GM19452 (cell line): ENCODE measurements around the gene DDX3X.

Experiments used
- ATAC-seq: cut with Tn5 transposase; IDR thresholded peaks from one replicate; pipeline ENCODE4 v1.9.1; 2021; ENCODE audit not compliant: unreplicated experiment

DDX3X gene

DNA sequence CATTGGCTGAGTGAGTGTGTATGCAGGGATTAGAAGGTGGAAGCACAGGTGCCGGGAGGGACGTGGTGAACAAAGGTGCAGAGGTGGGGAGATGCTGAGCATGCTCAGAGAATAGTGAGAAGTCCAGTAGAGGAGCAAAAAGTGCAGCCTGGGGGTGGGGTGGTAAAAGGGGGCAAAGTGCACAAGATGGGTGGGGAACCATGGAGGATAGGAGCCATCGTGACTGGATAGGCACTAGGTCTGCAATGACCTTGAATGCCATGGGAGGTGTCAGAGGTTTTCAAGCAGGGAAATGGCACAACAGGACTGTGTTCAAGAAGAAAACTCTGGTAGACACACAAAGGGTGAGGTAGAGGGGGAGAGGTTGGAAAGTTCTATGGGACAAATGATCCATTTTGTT lies 6.6 kb upstream of the DDX3X start:
- ATAC-seq: no peak

GRCh38 chrX:41329101-41329500 lies 4.9 kb upstream of the DDX3X start:
- ATAC-seq: no peak

- ATAC-seq: no peak
Measured at GRCh38 chrX:41332005-41332404, 2.0 kb upstream of the DDX3X start.

DNA sequence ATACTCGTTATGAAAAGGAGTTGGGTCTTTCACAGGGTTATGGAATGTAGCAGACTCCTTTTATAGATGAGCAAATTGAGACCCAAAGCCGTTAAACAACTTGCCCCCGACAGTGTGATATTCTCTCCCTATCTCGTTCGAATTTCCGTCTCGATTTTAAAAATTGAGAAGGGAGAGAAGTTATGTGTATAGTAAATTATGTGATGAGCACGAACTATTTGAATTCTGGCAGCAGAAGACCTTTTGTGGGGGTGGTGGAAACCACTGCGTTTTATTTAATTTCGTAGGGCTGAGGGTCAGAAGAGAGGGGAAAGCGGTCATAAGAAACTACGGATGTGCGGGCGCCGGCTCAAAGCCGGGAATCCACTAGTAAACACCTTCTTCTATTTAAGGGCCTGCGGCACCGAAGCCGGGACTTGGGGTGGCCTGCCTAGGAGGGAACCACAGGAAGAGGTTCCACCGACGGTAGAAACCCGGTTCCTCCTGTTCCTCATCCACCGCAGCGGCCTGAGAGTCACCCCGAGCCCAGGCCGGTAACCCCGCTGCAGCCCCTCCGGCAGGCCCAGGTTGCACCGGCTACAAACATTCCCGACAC lies 1.5 kb upstream of the DDX3X start:
- peak; percentile 14 for ATAC-seq

DNA sequence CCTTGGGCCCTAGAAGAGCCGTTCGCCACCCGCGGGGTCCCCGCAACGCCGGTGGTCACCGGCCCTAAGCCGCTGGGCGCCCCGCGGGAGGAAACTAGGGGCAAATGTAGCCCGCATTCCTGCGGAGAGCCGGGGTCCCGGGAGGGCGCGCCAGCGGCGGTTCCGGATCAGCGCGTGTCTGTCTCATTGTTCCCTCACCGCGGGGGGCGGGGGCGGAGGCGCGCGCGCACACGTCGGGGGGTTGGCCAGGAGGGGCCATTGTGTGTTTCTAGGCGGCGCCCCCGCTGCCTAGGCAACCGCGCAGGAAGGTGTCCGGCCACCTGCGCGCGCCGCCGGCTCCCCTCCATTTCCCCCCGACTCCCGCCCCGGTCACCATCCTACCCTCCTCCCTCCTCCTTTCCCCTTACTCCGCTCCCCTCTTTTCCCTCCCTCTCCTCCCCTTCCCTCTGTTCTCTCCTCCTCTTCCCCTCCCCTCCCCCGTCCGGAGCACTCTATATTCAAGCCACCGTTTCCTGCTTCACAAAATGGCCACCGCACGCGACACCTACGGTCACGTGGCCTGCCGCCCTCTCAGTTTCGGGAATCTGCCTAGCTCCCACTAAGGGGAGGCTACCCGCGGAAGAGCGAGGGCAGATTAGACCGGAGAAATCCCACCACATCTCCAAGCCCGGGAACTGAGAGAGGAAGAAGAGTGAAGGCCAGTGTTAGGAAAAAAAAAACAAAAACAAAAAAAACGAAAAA lies 789 bp upstream of the DDX3X start:
- peak; percentile 39 for ATAC-seq

GRCh38 chrX:41334363-41335197 lies 618 bp downstream of the DDX3X start:
- ATAC-seq: peak; percentile 27

- no peak for ATAC-seq
Measured at GRCh38 chrX:41335198-41335957, 1.4 kb downstream of the DDX3X start.

DNA sequence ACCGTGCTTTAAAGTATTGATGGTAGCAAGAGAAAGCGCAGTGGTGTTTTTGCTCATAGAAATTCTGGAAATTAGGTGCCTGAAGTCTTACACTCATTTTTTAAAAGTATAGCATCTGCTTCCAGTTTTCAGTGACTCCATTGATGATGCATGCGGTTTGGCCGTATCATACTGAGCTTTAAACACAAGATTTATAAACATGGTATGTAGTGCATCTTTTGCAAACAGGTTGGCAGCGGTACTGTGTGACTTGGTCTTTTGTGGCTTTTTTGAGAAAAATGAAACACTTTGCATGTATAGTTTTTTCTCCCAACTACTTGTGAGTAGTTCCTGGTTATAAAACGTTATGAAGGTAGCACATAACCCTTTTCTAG lies 2.0 kb downstream of the DDX3X start:
- ATAC-seq: no peak

DNA sequence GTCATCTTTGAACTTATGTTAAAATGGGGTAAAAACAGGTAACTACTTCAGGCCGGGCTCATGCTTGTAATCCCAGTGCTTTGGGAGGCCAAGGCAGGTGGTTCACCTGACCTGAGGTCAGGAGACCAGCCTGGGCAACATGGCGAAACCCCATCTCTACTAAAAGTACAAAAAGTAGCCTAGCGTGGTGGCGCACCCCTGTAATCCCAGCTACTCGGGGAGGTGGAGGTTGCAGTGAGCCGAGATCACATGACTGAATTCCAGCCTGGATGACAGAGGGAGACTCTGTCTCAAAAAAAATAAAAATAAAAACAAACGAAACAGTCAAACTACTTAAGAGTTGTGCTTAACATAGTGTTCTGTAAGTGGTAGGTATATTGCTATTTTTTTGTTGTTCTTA lies 2.5 kb downstream of the DDX3X start:
- ATAC-seq: no peak

GRCh38 chrX:41337140-41337539 lies 3.2 kb downstream of the DDX3X start:
- ATAC-seq: no peak

DNA sequence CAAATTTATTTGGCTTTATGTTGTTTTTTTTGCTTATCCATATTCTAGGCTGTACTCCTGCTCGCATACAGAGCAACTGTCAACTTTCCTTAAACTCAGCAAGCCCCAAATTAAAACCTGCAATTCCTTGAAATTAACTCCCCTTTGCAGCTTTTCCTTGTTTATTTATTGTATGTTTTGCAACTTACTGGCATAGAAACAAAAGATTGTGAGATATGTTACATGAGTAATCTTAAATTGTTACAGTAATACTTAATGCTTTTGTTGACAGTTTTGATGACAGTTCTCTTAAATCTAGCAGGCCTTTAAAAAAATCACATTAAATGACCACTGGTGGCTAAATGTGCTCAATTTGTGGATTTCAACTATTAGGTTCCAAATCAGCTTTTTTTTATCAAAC lies 4.5 kb downstream of the DDX3X start:
- no peak for ATAC-seq

DNA sequence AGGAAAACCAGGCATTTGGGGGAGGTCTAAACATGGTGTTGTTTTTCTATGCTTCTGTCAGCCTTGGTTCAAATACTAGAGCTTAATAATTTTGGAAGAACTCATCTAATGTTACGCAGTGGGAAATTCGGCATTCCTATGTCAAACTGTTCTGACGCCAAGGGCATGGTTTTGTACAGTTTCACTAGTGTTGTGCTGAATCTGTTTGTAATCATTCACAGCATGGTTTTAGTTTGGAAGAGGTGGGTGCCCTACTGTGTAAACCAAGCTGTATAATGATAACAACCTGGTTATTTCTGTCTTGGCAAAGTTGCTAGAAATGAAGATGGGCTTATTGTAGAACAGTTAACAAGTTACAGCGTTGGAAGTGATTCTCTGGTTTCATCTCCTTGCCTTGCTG lies 5.2 kb downstream of the DDX3X start:
- no peak for ATAC-seq

DNA sequence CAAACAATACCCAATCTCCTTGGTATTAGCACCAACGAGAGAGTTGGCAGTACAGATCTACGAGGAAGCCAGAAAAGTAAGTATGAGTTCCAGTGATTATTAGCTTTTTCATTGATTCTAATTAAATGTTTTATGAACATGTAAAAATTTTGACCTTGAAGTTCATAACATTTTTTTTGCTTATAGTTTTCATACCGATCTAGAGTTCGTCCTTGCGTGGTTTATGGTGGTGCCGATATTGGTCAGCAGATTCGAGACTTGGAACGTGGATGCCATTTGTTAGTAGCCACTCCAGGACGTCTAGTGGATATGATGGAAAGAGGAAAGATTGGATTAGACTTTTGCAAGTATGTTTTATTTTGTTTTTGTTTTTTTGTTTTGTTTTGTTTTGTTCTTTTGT lies 10.1 kb downstream of the DDX3X start:
- ATAC-seq: no peak

DNA sequence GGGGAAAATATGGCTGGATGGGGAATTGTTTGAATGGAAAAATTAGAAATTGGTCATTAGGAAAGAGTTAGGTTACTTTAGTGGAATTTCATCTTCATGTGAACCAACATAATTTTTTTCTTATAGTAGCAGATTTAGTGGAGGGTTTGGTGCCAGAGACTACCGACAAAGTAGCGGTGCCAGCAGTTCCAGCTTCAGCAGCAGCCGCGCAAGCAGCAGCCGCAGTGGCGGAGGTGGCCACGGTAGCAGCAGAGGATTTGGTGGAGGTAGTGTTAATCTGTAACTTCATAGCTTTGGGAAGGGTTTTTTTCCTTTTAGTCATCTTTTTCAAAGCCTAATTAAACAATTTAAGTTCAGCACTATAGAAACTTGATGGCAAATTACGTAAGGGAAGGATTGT lies 13.2 kb downstream of the DDX3X start:
- ATAC-seq: no peak

DNA sequence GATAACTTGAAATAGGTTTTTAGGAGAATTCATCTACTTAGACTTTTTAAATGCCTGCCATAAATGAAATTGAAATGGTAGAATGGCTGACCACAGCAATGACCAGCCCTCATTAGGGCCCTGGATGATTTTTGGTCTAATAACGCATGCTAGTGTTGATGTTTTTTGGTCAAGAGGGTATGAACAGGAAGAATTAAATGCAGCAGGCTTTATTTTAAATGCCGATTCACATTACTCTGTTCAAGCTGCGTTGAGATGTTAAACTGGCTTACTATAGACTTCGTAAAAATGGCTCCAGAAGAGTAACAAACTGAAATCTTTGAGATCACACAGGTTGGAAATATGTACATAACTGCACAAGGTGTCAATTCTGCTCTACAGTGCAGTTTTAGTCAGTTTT lies 14.6 kb downstream of the DDX3X start:
- no peak for ATAC-seq

DNA sequence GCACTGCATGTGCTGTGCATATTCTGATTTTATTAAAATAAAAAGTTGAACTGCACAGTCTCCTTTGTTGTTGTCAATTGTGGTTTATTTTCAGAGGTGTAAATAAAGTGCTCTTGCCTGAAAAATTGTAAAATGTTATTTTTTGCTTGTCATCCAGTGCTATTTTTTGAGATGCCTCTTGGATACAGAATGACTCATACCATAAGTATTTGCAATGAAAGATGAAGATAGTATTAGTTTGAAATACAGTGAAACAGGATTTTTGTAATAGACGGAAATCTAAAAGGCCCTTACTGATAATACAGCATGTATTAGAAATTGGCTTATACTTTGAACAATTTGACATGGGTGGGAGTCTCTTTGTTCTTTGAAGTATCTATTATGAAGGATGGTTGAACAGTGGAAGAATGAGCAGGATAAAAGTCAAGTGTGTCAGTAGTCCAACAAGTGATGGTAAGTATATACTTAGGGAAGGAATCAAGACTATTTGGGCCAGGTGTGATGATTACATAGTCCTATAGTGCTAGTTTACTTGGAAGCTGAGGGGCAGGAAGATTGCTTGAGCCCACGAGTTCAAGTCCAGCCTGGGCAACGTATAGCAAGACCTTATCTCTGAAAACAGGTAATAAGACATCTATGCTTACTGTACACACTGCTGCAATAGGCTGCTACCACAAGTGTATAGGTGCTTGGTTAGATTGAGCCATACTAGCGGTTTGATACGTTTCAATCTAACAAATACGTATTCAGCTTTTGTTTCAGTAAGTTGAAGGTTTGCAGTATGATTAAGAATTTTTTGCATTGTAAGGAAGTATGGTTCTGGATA lies 16.4 kb downstream of the DDX3X start:
- ATAC-seq: no peak

GRCh38 chrX:41350976-41351569 lies 17.1 kb downstream of the DDX3X start:
- ATAC-seq: no peak

DNA sequence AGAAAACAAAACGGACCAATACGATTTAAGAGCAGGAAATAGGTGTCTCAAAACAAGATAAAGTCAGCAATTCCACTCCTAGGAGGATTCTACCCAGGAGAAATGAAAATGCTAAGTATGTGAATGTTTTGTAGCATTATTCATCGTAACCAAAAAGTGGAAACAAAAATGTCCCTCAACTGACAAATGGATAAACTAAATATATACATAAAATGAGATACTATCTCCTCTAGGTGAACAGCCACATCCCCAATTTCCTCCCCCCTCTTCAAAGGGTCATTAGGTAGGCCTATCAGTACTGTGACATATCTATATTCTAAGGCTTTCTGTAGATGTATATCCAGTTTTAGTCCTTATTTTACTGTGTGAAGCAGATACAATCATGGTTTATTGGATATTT lies 18.0 kb downstream of the DDX3X start:
- no peak for ATAC-seq

DNA sequence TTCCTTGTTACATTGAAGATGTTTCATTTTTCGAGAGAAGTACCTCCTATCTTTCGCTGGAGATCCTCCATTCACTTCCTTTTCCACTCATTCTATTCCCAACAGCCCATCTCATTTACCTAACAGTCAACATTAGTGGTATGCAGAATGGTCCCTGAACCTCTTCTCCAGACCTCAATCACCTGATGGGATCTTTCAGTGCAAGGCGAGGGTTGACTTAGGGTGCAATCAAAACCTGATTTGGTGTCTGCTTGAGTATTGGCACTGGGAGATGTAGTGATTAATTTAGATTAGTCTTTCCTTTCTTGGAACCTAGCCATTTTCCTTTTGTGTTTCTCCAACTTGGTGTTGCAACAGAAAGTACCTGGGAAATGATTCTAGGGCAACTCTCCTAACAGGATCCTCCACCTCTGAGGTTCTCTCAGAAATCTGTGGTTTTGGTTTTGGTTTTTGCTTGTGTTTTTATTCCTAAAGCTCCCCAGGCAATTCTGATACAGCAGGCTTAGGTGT lies 18.4 kb downstream of the DDX3X start:
- ATAC-seq: no peak

- no peak for ATAC-seq
Measured at GRCh38 chrX:41353985-41354384, 20.0 kb downstream of the DDX3X start.
